ENCODE measurements around the gene COL4A2.

DNA sequence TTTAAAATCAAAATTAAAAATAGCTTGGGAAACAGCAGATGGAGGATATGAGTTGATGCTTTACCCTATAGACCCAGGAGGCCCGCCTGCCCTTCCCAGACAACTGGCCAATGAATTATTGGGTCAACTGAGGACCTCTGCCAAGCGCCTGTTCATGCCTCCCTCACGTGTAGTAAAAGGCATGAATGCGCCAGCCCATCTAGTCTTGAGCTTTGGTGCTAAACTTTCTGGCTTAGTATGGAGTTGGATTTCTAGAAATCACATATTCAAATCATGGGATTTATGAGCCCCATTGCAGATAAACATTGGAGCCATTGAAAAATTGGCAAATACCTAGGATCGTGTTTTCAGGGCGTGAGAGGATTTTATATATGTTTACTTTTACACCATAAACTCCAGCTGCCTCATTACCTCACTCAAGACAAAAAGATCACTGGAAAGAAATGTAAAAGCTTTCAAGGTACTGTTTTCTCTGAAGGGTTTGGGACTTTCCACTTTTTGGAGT is 47.1 kb downstream of the COL4A2 start:
- TF ChIP-seq CTCF (optimal IDR thresholded peaks at IDR 0.05 in 1 of 3, IDR thresholded peaks at IDR 0.05 in 1 of 3, conservative IDR thresholded peaks at IDR 0.05 in 1 of 3; ENCODE audit: extremely low read depth in 1 of 3, insufficient read depth in 2 of 3, low read length in 3 of 3) (no peak), EZH2 (IDR thresholded peaks at IDR 0.05; ENCODE audit: low read length) (no peak)

All from keratinocyte (primary cell).